Stimulated activated CD4-positive, alpha-beta T cell treated with anti-CD3 and anti-CD28 coated beads, TNF-alpha, amount 100 ng/mL, for 1 hour (primary cell): Measurements from ENCODE around the gene MT3.
"Not testable (repeated sequence)": the region's sequence is repeated elsewhere in the genome, so short reads cannot be mapped to it uniquely, and the experiment has no call there.

Source experiments
- DNase-seq, 3 donors: peaks; one replicate each; pipeline ENCODE4 v3.0.0-alpha.2; 2020; ENCODE audit warnings: low read depth in 3 of 3, low spot score in 1 of 3

MT3 gene

DNA sequence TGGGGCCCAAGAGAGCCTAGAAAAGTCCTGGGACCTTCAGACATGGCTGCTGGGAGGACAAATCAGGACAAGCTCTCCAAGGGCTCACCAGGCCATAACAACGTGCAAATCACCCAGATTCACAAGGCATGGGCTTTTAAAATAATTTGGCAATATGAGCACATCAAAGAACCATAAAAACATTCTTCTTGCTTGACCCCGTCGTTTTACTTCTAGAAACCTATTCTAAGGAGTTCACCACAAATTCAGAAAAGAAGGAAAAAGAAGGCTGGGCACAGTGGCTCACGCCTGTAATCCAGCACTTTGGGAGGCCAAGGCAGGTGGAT is 12.1 kb upstream of the MT3 start:
- no peak for DNase-seq

- DNase-seq = no peak
Observed at GRCh38 chr16:56580391-56581048, 8.8 kb upstream of the MT3 start.

- not testable (repeated sequence) for DNase-seq
Observed at GRCh38 chr16:56582911-56583310, 6.4 kb upstream of the MT3 start.

GRCh38 chr16:56583351-56584168 is 5.8 kb upstream of the MT3 start:
- DNase-seq = no peak

DNA sequence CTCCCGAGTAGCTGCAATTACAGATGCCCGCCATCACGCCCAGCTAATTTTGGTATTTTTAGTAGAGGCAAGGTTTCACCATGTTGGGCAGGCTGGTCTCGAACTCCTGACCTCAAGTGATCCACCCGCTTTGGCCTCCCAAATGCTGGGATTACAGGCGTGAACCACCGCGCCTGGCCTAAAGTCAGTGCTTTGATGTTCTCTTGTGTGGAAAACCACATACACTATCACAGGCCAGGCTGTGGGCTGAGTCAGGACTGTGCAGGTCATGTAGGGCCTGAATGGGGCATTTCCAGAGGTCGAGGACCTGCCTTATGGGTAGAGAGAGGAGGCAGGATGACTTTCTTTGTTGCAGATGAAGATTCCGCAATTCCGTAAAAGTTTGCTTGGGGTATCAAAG is 5.1 kb upstream of the MT3 start:
- no peak for DNase-seq

DNA sequence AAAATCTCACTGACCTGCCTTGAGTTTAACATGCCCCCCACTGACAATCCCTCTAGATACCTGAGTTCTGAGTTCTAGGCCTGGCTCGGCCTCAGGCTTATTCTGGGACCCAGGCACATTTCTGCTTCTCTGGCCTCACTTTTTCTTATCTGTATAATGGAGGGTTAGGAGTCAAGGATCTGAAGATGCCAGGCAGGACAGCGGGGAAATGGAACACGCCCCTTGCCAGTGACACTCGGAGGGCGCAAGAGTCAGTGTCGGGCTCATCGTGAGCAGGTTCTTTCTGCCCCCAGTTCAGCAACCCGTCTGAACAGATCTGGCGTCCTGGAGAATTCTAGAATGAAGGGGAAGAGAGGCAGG is 567 bp upstream of the MT3 start:
- no peak for DNase-seq

DNA sequence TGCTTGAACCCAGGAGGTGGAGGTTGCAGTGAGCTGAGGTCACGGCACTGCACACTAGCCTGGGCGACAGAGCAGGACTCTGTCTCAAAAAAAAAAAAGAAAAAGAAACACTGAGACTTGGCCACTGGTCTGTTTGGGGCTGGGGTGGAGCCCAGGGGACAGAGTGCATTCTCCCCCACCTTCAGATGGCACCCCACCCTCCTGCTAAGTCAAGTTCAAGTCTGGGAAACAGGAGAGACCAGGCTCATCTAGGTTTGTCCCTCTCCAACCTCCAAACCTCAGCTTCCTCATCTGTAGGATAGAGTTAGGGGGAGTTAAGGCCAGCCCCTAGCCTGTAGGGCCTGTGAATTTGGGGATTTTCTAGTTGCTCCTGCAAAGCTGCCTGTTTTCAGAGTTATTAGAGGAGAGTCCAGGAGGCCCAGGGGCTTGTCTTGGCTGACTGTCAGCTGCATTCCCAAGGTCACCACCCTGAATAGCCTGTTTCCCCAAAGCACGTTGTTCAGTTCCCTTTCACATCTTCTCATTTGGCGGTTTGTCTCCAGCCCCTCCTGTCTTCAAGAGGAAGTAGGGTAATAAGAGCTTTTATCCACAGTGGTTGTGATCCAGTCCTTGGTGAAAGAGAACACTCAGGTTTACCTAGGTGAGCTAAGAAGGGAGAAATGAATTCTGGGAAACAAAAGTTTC is 2.2 kb downstream of the MT3 start:
- no peak for DNase-seq

GRCh38 chr16:56593573-56594291 is 4.4 kb downstream of the MT3 start:
- DNase-seq = no peak

- DNase-seq = no peak
Observed at GRCh38 chr16:56594292-56594619, 4.9 kb downstream of the MT3 start.

- no peak for DNase-seq
Observed at GRCh38 chr16:56600398-56600999, 11.2 kb downstream of the MT3 start.

DNA sequence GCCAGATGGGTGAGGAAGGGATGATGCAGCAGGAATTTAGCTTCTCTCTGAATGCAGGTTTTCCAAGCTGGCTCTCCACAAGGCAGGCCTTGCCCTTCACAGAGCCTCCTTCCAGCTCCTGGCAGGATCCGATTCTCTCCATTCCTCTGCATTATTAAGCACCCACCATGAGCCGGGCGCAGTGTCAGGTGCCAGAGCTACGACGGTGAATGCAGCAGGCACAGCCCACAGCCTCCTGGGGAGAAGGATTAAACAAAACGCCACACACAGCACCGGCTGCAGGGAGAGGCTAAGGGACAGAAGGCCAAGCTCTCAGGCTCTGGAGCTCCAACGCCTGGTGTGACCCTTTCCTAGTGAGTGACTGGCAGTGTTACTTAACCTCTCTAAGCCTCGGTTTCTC is 12.0 kb downstream of the MT3 start:
- DNase-seq = no peak

DNA sequence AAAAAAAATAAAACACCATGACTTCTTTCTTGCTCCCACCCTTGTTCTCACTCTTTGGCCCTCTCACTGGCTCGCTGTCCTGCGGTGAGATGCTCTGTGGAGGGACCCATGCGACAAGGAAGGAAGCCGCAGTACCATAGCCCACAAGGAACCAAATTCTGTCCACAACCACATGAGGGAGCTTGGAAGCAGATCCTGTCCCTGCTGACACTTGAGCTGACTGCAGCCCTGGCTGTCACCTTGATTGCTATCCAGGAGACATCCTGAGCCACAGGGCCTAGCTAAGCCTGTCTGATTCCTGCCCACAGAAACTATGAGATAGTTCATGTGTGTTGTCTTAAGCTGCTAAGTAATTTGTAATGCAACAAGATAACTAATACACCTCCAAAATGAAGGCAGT is 14.3 kb downstream of the MT3 start:
- DNase-seq = no peak

- DNase-seq = no peak
Observed at GRCh38 chr16:56604966-56605365, 15.6 kb downstream of the MT3 start.

DNA sequence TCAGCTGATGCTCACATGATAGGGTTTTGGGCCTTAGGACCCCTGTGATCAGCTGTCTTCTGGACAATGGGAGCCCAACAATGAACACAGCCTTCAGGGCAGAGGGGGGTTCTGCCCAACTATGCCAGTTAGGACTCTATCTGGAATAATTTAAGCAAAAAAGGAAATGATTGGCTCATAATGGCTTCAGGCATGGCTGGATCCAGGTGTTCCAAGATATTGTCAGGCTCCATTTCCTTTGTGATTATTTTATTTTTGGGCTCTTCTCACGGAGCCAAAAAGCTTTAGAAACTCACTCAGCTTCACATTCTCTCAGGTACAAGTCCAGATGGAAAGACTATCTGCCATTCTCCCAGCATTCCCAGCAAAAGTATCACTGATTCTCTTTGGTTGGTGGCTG is 16.1 kb downstream of the MT3 start:
- no peak for DNase-seq

- no peak for DNase-seq
Observed at GRCh38 chr16:56606071-56606475, 16.7 kb downstream of the MT3 start.

- no peak for DNase-seq
Observed at GRCh38 chr16:56606476-56607108, 17.3 kb downstream of the MT3 start.

- DNase-seq = no peak
Observed at GRCh38 chr16:56607109-56607618, 17.8 kb downstream of the MT3 start.

- no peak for DNase-seq
Observed at GRCh38 chr16:56607675-56608042, 18.3 kb downstream of the MT3 start.

DNA sequence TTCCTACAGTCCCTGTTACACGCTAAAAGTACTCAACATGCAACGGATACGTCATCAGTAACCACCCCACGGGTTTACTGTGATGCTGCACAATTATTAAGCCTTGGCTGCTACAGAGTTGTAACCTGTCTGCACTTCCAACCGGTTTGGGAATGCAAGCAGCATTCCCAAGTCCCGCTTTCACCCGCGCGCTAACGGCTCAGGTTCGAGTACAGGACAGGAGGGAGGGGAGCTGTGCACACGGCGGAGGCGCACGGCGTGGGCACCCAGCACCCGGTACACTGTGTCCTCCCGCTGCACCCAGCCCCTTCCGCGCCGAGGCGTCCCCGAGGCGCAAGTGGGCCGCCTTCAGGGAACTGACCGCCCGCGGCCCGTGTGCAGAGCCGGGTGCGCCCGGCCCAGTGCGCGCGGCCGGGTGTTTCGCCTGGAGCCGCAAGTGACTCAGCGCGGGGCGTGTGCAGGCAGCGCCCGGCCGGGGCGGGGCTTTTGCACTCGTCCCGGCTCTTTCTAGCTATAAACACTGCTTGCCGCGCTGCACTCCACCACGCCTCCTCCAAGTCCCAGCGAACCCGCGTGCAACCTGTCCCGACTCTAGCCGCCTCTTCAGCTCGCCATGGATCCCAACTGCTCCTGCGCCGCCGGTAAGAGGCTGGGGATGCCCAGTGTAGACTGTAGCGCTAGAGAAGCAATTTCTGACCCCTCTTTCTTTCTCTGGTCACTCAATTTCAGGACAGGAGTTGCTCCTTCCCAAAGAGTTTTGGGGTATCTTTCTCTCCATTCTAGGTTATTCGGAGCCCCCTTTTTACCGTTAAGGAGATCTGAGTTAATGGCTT is 18.9 kb downstream of the MT3 start, which contains the start of gene MT2A:
MT2A (plus strand) TSS at position 542 of the 833 bp plus-strand sequence; CDS start at position 614, 72 bp downstream.
- peak; percentile 63 to 85 (median 69) for DNase-seq
